Keratinocyte (primary cell): ENCODE data around the gene CDK14. TPM values are rescaled to one million over a fixed set of nuclear protein-coding genes. Genes with fewer than 3 reads are reported as not detected.

Experiments used
- DNase-seq: peaks from one replicate; pipeline ENCODE4 v3.0.0-alpha.2; 2011; ENCODE audit warnings: low read depth, missing footprints, low spot score
- FAIRE-seq: peaks from 2 replicates; lab custom pipeline; 2011; peaks lifted over from hg19 to GRCh38; lab: Jason Lieb, UNC
- H2AFZ ChIP-seq: 2 replicates; pipeline ENCODE4 v1.6.0; 2012; ENCODE audit warnings: low read length, control low read depth, inconsistent platforms; ENCODE audit not compliant: control insufficient read depth
- H3K27ac ChIP-seq: 2 replicates; pipeline ENCODE4 v1.5.1; 2011; ENCODE audit warnings: low read length; ENCODE audit not compliant: control insufficient read depth, insufficient read depth
- H3K27me3 ChIP-seq: 3 replicates; pipeline ENCODE4 v1.6.0; 2011; ENCODE audit warnings: low read length; ENCODE audit not compliant: control insufficient read depth, insufficient read depth; ENCODE audit errors: extremely low read depth
- H3K36me3 ChIP-seq, 2 experiments: 2 replicates in 1 of 2; 3 replicates in 1 of 2; pipeline ENCODE4 v1.5.1; 2011; ENCODE audit warnings: low read length in 2 of 2, mild to moderate bottlenecking in 1 of 2; ENCODE audit not compliant: control insufficient read depth in 2 of 2, insufficient read depth in 2 of 2; ENCODE audit errors: extremely low read depth in 1 of 2
- H3K4me1 ChIP-seq: 3 replicates; pipeline ENCODE4 v1.5.1; 2011; ENCODE audit warnings: low read length; ENCODE audit not compliant: control insufficient read depth, insufficient read depth; ENCODE audit errors: extremely low read depth
- H3K4me2 ChIP-seq: 3 replicates; pipeline ENCODE4 v1.6.0; 2011; ENCODE audit warnings: low read depth, low read length; ENCODE audit not compliant: control insufficient read depth, insufficient read depth; ENCODE audit errors: extremely low read depth
- H3K4me3 ChIP-seq, 3 experiments: fragments of 200-600 bp in 1 of 3; sonication (generic) in 1 of 3; 2 replicates in 2 of 3; 3 replicates in 1 of 3; pipeline ENCODE4 v1.5.1; 2011 to 2016; ENCODE audit warnings: low read length in 3 of 3, mild to moderate bottlenecking in 3 of 3, control low read depth in 2 of 3, inconsistent platforms in 1 of 3, low read depth in 1 of 3, mixed read lengths in 1 of 3, mixed run types in 1 of 3, moderate library complexity in 1 of 3; ENCODE audit not compliant: control insufficient read depth in 2 of 3, insufficient read depth in 2 of 3; ENCODE audit errors: extremely low read depth in 1 of 3
- H3K79me2 ChIP-seq: 2 replicates; pipeline ENCODE4 v1.6.0; 2012; ENCODE audit warnings: low read length; ENCODE audit not compliant: control insufficient read depth, insufficient read depth
- H3K9ac ChIP-seq: 3 replicates; pipeline ENCODE4 v1.6.0; 2011; ENCODE audit warnings: low read length; ENCODE audit not compliant: control insufficient read depth, insufficient read depth; ENCODE audit errors: extremely low read depth
- H3K9me1 ChIP-seq: 3 replicates; pipeline ENCODE4 v1.6.0; 2011; ENCODE audit warnings: low read length; ENCODE audit not compliant: control insufficient read depth, insufficient read depth; ENCODE audit errors: extremely low read depth
- H3K9me3 ChIP-seq: 2 replicates; pipeline ENCODE4 v1.5.1; 2012; ENCODE audit warnings: low read depth, low read length; ENCODE audit not compliant: control insufficient read depth
- H4K20me1 ChIP-seq: 3 replicates; pipeline ENCODE4 v1.6.0; 2011; ENCODE audit warnings: low read length; ENCODE audit not compliant: control insufficient read depth, insufficient read depth; ENCODE audit errors: extremely low read depth
- CTCF ChIP-seq, 3 experiments: IDR thresholded peaks in 1 of 3; conservative IDR thresholded peaks in 1 of 3; optimal IDR thresholded peaks in 1 of 3; 2 replicates in 2 of 3; 3 replicates in 1 of 3; pipeline versions ENCODE3 to v1.5.1; 2011; ENCODE audit warnings: low read length in 3 of 3, mild to moderate bottlenecking in 3 of 3, moderate library complexity in 2 of 3, control low read depth in 1 of 3, inconsistent platforms in 1 of 3; ENCODE audit not compliant: insufficient read depth in 2 of 3; ENCODE audit errors: extremely low read depth in 1 of 3
- EZH2 ChIP-seq: IDR thresholded peaks from one replicate; pipeline ENCODE4 v1.6.1; 2012; ENCODE audit warnings: inconsistent platforms, mild to moderate bottlenecking, low read length, moderate library complexity
- dilution Hi-C: fragments of 300-500 bp; cut with MboI; formaldehyde crosslinking; loops from one replicate; pipeline ENCODE4 v1.7.0; 2020; ENCODE audit warnings: low sequenced_read_pairs; ENCODE audit not compliant: extremely low pct_ligation_motif_present
- polyA plus RNA-seq, 5 experiments: library from polyadenylated mRNA; depleted of rRNA in 3 of 5; stranded (reverse) in 3 of 5; stranded (forward) in 1 of 5; unstranded in 1 of 5; fragments of >200 nt; gene quantifications; 1 replicate in 1 of 5; 2 replicates in 3 of 5; 3 replicates in 1 of 5; pipeline versions ENCODE4 v1.2.1 to v1.2.3, GENCODE V29; 2011 to 2012; ENCODE audit warnings: missing spikeins in 2 of 5, low read depth in 1 of 5, low replicate concordance in 1 of 5

CDK14 gene
- polyA plus RNA-seq, 1 donor (not counting 4 experiments of a cell fraction or from before 2014, with no cell fraction given): 4.0 TPM

- Histone ChIP-seq H3K4me1 (no peaks in the 10 kb centered on the region), H2AFZ (no peak overlapping the region)
- dilution Hi-C loops: no loop called here
Observed at GRCh38 chr7:90666186-90666585, 70.1 kb downstream of the CDK14 start.

GRCh38 chr7:90668992-90669391, 72.9 kb downstream of the CDK14 start:
- Histone ChIP-seq H3K9ac (no peak overlapping the region), H3K9me1 (no peaks in the 10 kb centered on the region), H3K4me2 (no peak overlapping the region), H3K36me3 (no peaks in the 10 kb centered on the region), H3K9me3 (no peaks in the 10 kb centered on the region), H3K27me3 (no peaks in the 10 kb centered on the region), H3K4me1 (no peaks in the 10 kb centered on the region), H3K4me3 (no peak overlapping the region), H3K27ac (no peak overlapping the region), H2AFZ (no peak overlapping the region), H3K79me2 (no peaks in the 10 kb centered on the region), H4K20me1 (no peaks in the 10 kb centered on the region)
- no peak for FAIRE-seq
- dilution Hi-C loops: no loop called here
- DNase-seq: no peak
- no peak for TF ChIP-seq EZH2
- TF ChIP-seq CTCF (optimal IDR thresholded peaks at IDR 0.05 in 1 of 3, IDR thresholded peaks at IDR 0.05 in 1 of 3, conservative IDR thresholded peaks at IDR 0.05 in 1 of 3; ENCODE audit: extremely low read depth in 1 of 3, insufficient read depth in 2 of 3, low read length in 3 of 3): no peak

More at GRCh38 chr7:90666186-90666585, 70.1 kb downstream of the CDK14 start:
- Histone ChIP-seq H3K9me1 (no peaks in the 10 kb centered on the region), H3K27ac (no peak overlapping the region), H3K9ac (no peak overlapping the region), H3K9me3 (no peaks in the 10 kb centered on the region), H3K4me3 (no peak overlapping the region), H3K36me3 (no peaks in the 10 kb centered on the region), H4K20me1 (no peaks in the 10 kb centered on the region), H3K27me3 (no peaks in the 10 kb centered on the region), H3K79me2 (no peaks in the 10 kb centered on the region), H3K4me2 (no peak overlapping the region)
- FAIRE-seq: no peak
- no peak for DNase-seq
- TF ChIP-seq CTCF (optimal IDR thresholded peaks at IDR 0.05 in 1 of 3, IDR thresholded peaks at IDR 0.05 in 1 of 3, conservative IDR thresholded peaks at IDR 0.05 in 1 of 3; ENCODE audit: extremely low read depth in 1 of 3, insufficient read depth in 2 of 3, low read length in 3 of 3): no peak
- TF ChIP-seq EZH2: no peak
